Natural killer cell (primary cell): ENCODE measurements around the gene SLC6A6. TPM values are rescaled to one million over a fixed set of nuclear protein-coding genes. Genes with fewer than 3 reads are reported as not detected.

ENCODE experiments used
- ATAC-seq, 3 donors: fragments of 150-1000 bp in 2 of 3; fragments of 200-7000 bp in 1 of 3; cut with Tn5 transposase; 1 replicate in 1 of 3; 2 replicates in 2 of 3; pipeline ENCODE4 v1.10.0; 2021; ENCODE audit warnings: mild to moderate bottlenecking in 2 of 3, moderate library complexity in 2 of 3
- DNase-seq, 2 donors: peaks; one replicate each; pipeline versions ENCODE4 v3.0.0 to v3.0.0-alpha.2; 2013 to 2021; ENCODE audit warnings: mixed read lengths in 1 of 2
- H3K27ac ChIP-seq: one replicate; pipeline ENCODE4 v1.5.1; 2013; ENCODE audit warnings: mild to moderate bottlenecking, low read length
- H3K27me3 ChIP-seq: one replicate; pipeline ENCODE4 v1.6.1; 2013; ENCODE audit warnings: low read length; ENCODE audit not compliant: control insufficient read depth, insufficient read depth
- H3K36me3 ChIP-seq: one replicate; pipeline ENCODE4 v1.6.1; 2013; ENCODE audit warnings: low read length; ENCODE audit not compliant: control insufficient read depth, insufficient read depth
- H3K4me1 ChIP-seq: one replicate; pipeline ENCODE4 v1.6.1; 2013; ENCODE audit warnings: low read length; ENCODE audit not compliant: control insufficient read depth, insufficient read depth
- H3K4me3 ChIP-seq: one replicate; pipeline ENCODE4 v1.5.1; 2013; ENCODE audit warnings: low read length
- H3K9me3 ChIP-seq: one replicate; pipeline ENCODE4 v1.6.1; 2013; ENCODE audit warnings: low read length; ENCODE audit not compliant: control insufficient read depth, insufficient read depth
- H3K27ac Mint-ChIP-seq, 2 donors: one replicate each; pipeline ENCODE4 v1.8.0; 2022; ENCODE audit warnings: mild to moderate bottlenecking in 2 of 2, mixed read lengths in 2 of 2, moderate library complexity in 1 of 2
- H3K27me3 Mint-ChIP-seq, 2 donors: one replicate each; pipeline ENCODE4 v1.8.0; 2022; ENCODE audit warnings: low read depth in 2 of 2, mixed read lengths in 2 of 2
- H3K36me3 Mint-ChIP-seq: one replicate; pipeline ENCODE4 v1.8.0; 2022; ENCODE audit warnings: mixed read lengths
- H3K4me1 Mint-ChIP-seq, 2 donors: one replicate each; pipeline ENCODE4 v1.8.0; 2022; ENCODE audit warnings: mixed read lengths in 2 of 2
- H3K4me3 Mint-ChIP-seq: one replicate; pipeline ENCODE4 v1.8.0; 2022; ENCODE audit warnings: mild to moderate bottlenecking, moderate library complexity, mixed read lengths
- H3K9me3 Mint-ChIP-seq, 2 donors: one replicate each; pipeline ENCODE4 v1.8.0; 2022; ENCODE audit warnings: mixed read lengths in 2 of 2
- CTCF ChIP-seq: fragments of 200-600 bp; IDR thresholded peaks from one replicate; pipeline ENCODE4 v1.8.0; 2022; ENCODE audit warnings: antibody characterized with exemption
- WGBS: methylation state at CpG from one replicate; pipeline ENCODE4 v1.1.7; 2013; ENCODE audit warnings: missing lambda C conversion rate; ENCODE audit not compliant: insufficient coverage; 5-methylcytosine and 5-hydroxymethylcytosine counted together
- intact Hi-C: fragments of 100-400 bp; cut with micrococcal nuclease; formaldehyde crosslinking; loops from one replicate; pipeline ENCODE4 v1.14.2; 2022
- total RNA-seq, 4 donors: library from RNA; stranded (reverse); fragments of 120-200 nt in 1 of 4; gene quantifications; one replicate each; pipeline versions ENCODE4 v1.2.3 to v1.2.4, GENCODE V29; 2013 to 2022

SLC6A6 gene
- total RNA-seq, 3 donors from 2014 or later (not counting 1 experiment from before 2014, with no cell fraction given) = 43.7 to 55.4 (median 50.1) TPM

- ATAC-seq = no peak
- Histone ChIP-seq H3K36me3 (no peaks in the 10 kb centered on the region), H3K4me3 (no peak overlapping the region), H3K9me3 (no peaks in the 10 kb centered on the region), H3K27me3 (no peaks in the 10 kb centered on the region), H3K27ac (no peak overlapping the region), H3K4me1 (peaks cover 3% of the 10 kb centered on the region)
- peaks cover 0 to 5% of the 10 kb centered on the region in 2 donors for H3K27me3 Mint-ChIP-seq
- H3K9me3 Mint-ChIP-seq = no peaks in the 10 kb centered on the region
- WGBS = 86% methylated on average over 9 of the region's 12 CpGs
- H3K4me3 Mint-ChIP-seq = no peak overlapping the region
- intact Hi-C loops = no loop called here
- TF ChIP-seq CTCF = no peak
- peaks cover 0 to 13% of the 10 kb centered on the region in 2 donors for H3K4me1 Mint-ChIP-seq
- no peak for DNase-seq
- no peaks in the 10 kb centered on the region for H3K36me3 Mint-ChIP-seq
- H3K27ac Mint-ChIP-seq = no peak overlapping the region
Observed at GRCh38 chr3:14511623-14512280, 109.3 kb downstream of the SLC6A6 start.

GRCh38 chr3:14512281-14512941 is 110.0 kb downstream of the SLC6A6 start:
- 89% methylated on average over 19 of the region's 19 CpGs for WGBS
- DNase-seq = no peak
- H3K4me1 Mint-ChIP-seq = peaks cover 0 to 13% of the 10 kb centered on the region in 2 donors

GRCh38 chr3:14512942-14513327 is 110.5 kb downstream of the SLC6A6 start:
- Histone ChIP-seq H3K9me3 (no peaks in the 10 kb centered on the region), H3K27me3 (no peaks in the 10 kb centered on the region), H3K27ac (no peak overlapping the region), H3K36me3 (no peaks in the 10 kb centered on the region), H3K4me1 (peaks cover 3% of the 10 kb centered on the region), H3K4me3 (no peak overlapping the region)
- Mint-ChIP-seq H3K9me3 (no peaks in the 10 kb centered on the region), H3K4me1 (peaks cover 0 to 13% of the 10 kb centered on the region in 2 donors), H3K4me3 (no peak overlapping the region), H3K36me3 (no peaks in the 10 kb centered on the region), H3K27ac (no peak overlapping the region), H3K27me3 (peaks cover 0 to 5% of the 10 kb centered on the region in 2 donors)
- TF ChIP-seq CTCF = no peak
- ATAC-seq (no peak), DNase-seq (no peak)
- 69% methylated on average over 9 of the region's 9 CpGs for WGBS
- intact Hi-C loops = no loop called here

More at GRCh38 chr3:14512281-14512941, 110.0 kb downstream of the SLC6A6 start:
- Mint-ChIP-seq H3K27ac (no peak overlapping the region), H3K36me3 (no peaks in the 10 kb centered on the region), H3K4me3 (no peak overlapping the region), H3K9me3 (no peaks in the 10 kb centered on the region), H3K27me3 (peaks cover 0 to 5% of the 10 kb centered on the region in 2 donors)
- TF ChIP-seq CTCF = no peak
- Histone ChIP-seq H3K27me3 (no peaks in the 10 kb centered on the region), H3K4me1 (peaks cover 3% of the 10 kb centered on the region), H3K36me3 (no peaks in the 10 kb centered on the region), H3K9me3 (no peaks in the 10 kb centered on the region), H3K27ac (no peak overlapping the region), H3K4me3 (no peak overlapping the region)
- intact Hi-C loops = no loop called here
- ATAC-seq = no peak
